Trophoblast cell (in vitro differentiated cells and primary cell): ENCODE results near the gene OR13J1.
"Not testable (repeated sequence)": the region's sequence is repeated elsewhere in the genome, so short reads cannot be mapped to it uniquely, and the experiment has no call there.

Experiments used
- DNase-seq, 2 donors: peaks; one replicate each; pipeline ENCODE4 v3.0.0-alpha.2; 2016
- H2AFZ ChIP-seq: 2 replicates; pipeline ENCODE4 v1.6.1; 2013; ENCODE audit warnings: low read length, moderate library complexity, mild to moderate bottlenecking; ENCODE audit not compliant: insufficient read depth, poor library complexity
- H2AK5ac ChIP-seq: 2 replicates; pipeline ENCODE4 v1.6.1; 2013; ENCODE audit warnings: mild to moderate bottlenecking, low read length
- H2BK120ac ChIP-seq: 2 replicates; pipeline ENCODE4 v1.6.1; 2013; ENCODE audit warnings: low read length, mild to moderate bottlenecking, moderate library complexity; ENCODE audit not compliant: insufficient read depth, poor library complexity
- H2BK12ac ChIP-seq: 2 replicates; pipeline ENCODE4 v1.6.1; 2013; ENCODE audit warnings: mild to moderate bottlenecking, low read length, moderate library complexity
- H2BK5ac ChIP-seq: 2 replicates; pipeline ENCODE4 v1.6.1; 2013; ENCODE audit warnings: low read length, low read depth, moderate library complexity, mild to moderate bottlenecking; ENCODE audit not compliant: poor library complexity
- H3K14ac ChIP-seq: 2 replicates; pipeline ENCODE4 v1.6.1; 2013; ENCODE audit warnings: mild to moderate bottlenecking, low read length
- H3K18ac ChIP-seq: 2 replicates; pipeline ENCODE4 v1.6.1; 2013; ENCODE audit warnings: mild to moderate bottlenecking, low read length
- H3K23ac ChIP-seq: 2 replicates; pipeline ENCODE4 v1.6.1; 2013; ENCODE audit warnings: low read length
- H3K27ac ChIP-seq: 2 replicates; pipeline ENCODE4 v1.5.1; 2013; ENCODE audit warnings: low read depth, mild to moderate bottlenecking, inconsistent platforms, low read length, moderate library complexity
- H3K27me3 ChIP-seq: 2 replicates; pipeline ENCODE4 v1.6.1; 2013; ENCODE audit warnings: inconsistent platforms, mild to moderate bottlenecking, low read length, moderate library complexity; ENCODE audit not compliant: insufficient read depth
- H3K36me3 ChIP-seq, 2 experiments: 1 replicate in 1 of 2; 2 replicates in 1 of 2; pipeline ENCODE4 v1.6.1; 2013; ENCODE audit warnings: low read length in 2 of 2, mild to moderate bottlenecking in 2 of 2, moderate library complexity in 1 of 2; ENCODE audit not compliant: insufficient read depth in 2 of 2, control insufficient read depth in 1 of 2
- H3K4ac ChIP-seq: 2 replicates; pipeline ENCODE4 v1.6.1; 2013; ENCODE audit warnings: low read depth, mild to moderate bottlenecking, low read length, moderate library complexity
- H3K4me1 ChIP-seq, 2 experiments: 1 replicate in 1 of 2; 2 replicates in 1 of 2; pipeline ENCODE4 v1.6.1; 2013; ENCODE audit warnings: low read length in 2 of 2, mild to moderate bottlenecking in 2 of 2, moderate library complexity in 1 of 2; ENCODE audit not compliant: insufficient read depth in 2 of 2, control insufficient read depth in 1 of 2
- H3K4me2 ChIP-seq: 2 replicates; pipeline ENCODE4 v1.6.1; 2013; ENCODE audit warnings: inconsistent platforms, mild to moderate bottlenecking, low read length, moderate library complexity
- H3K4me3 ChIP-seq: 2 replicates; pipeline ENCODE4 v1.5.1; 2013; ENCODE audit warnings: mild to moderate bottlenecking, low read depth, low read length, inconsistent platforms
- H3K79me1 ChIP-seq: one replicate; pipeline ENCODE4 v1.6.1; 2013; ENCODE audit warnings: low read length
- H3K79me2 ChIP-seq: 2 replicates; pipeline ENCODE4 v1.6.1; 2013; ENCODE audit warnings: low read length, mild to moderate bottlenecking; ENCODE audit not compliant: control insufficient read depth, insufficient read depth, poor library complexity
- H3K9ac ChIP-seq: 2 replicates; pipeline ENCODE4 v1.6.1; 2013; ENCODE audit warnings: mild to moderate bottlenecking, low read length
- H3K9me3 ChIP-seq: 2 replicates; pipeline ENCODE4 v1.6.1; 2013; ENCODE audit warnings: low read depth, mild to moderate bottlenecking, control low read depth, inconsistent platforms, low read length; ENCODE audit not compliant: insufficient read depth
- H4K12ac ChIP-seq: 2 replicates; pipeline ENCODE4 v1.6.1; 2013; ENCODE audit warnings: low read depth, mild to moderate bottlenecking, low read length, moderate library complexity
- H4K8ac ChIP-seq: 2 replicates; pipeline ENCODE4 v1.6.1; 2013; ENCODE audit warnings: low read depth, mild to moderate bottlenecking, low read length, moderate library complexity
- H4K91ac ChIP-seq: one replicate; pipeline ENCODE4 v1.6.1; 2013; ENCODE audit warnings: low read depth, mild to moderate bottlenecking, low read length, moderate library complexity
- WGBS: extraction: QIAGEN DNeasy Blood & Tissue Kit; methylation state at CpG from one replicate; pipeline ENCODE4 v1.1.7; 2013; ENCODE audit warnings: missing lambda C conversion rate; ENCODE audit not compliant: insufficient read length, insufficient coverage; ENCODE audit errors: extremely low coverage; 5-methylcytosine and 5-hydroxymethylcytosine counted together

The OR13J1 gene

DNA sequence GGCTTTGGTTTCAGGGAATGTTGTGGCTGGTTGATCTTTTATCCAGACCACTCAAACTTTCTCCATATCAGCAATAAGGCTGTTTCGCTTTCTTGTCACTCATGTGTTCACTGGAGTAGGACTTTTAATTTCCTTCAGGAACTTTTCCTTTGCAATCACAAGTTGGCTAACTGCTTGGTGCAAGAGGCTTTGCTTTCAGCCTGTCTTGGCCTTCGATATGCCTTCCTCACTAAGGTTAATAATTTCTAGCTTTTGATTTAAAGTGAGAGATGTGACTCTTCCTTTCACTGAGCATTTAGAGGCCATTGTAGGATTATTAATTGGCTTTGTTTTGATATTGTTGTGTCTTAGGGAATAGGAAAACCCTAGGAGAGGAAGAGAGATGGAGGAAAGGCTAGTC is 28.8 kb upstream of the OR13J1 start:
- Histone ChIP-seq H3K9ac (no peak overlapping the region), H3K79me2 (no peaks in the 10 kb centered on the region), H4K8ac (no peak overlapping the region), H4K91ac (no peak overlapping the region), H2BK12ac (no peak overlapping the region), H3K9me3 (no peaks in the 10 kb centered on the region), H3K4me2 (no peak overlapping the region), H3K4me1 (no peaks in the 10 kb centered on the region), H3K14ac (no peak overlapping the region), H3K36me3 (no peaks in the 10 kb centered on the region), H4K12ac (no peak overlapping the region), H2BK120ac (no peak overlapping the region), H3K23ac (no peak overlapping the region), H3K79me1 (no peaks in the 10 kb centered on the region), H3K4me3 (no peak overlapping the region), H2AFZ (no peak overlapping the region), H3K27me3 (no peaks in the 10 kb centered on the region), H3K27ac (no peak overlapping the region), H2BK5ac (no peak overlapping the region), H3K18ac (no peak overlapping the region), H3K4ac (no peak overlapping the region), H2AK5ac (no peak overlapping the region)
- no peak for DNase-seq
- WGBS, result no CpG with 5 or more reads among the region's 2 CpGs

DNA sequence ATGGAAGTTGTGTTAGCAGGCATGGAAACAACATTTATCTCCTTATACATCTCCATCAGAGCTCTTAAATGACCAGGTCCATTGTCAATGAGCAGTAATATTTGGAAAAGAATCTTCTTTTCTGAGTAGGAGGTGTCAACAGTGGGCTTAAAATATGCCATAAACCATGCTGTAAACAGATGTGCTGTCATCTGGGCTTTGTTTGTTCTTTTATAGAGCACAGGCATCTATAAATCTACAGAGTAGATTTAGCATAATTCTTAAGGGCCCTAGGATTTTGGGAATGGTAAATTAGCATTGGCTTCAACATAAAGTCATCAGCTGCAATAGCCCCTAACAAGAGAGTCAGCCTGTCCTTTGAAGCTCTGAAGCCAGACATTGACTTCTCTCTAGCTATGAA is 28.1 kb upstream of the OR13J1 start:
- Histone ChIP-seq H3K36me3 (no peaks in the 10 kb centered on the region), H3K27ac (no peak overlapping the region), H3K4me3 (no peak overlapping the region), H3K79me2 (no peaks in the 10 kb centered on the region), H3K79me1 (no peaks in the 10 kb centered on the region), H2AK5ac (no peak overlapping the region), H3K9me3 (no peaks in the 10 kb centered on the region), H3K27me3 (no peaks in the 10 kb centered on the region), H2BK120ac (no peak overlapping the region), H4K8ac (no peak overlapping the region), H3K23ac (no peak overlapping the region), H2AFZ (no peak overlapping the region), H3K4ac (no peak overlapping the region), H3K9ac (no peak overlapping the region), H3K18ac (no peak overlapping the region), H2BK5ac (no peak overlapping the region), H4K91ac (no peak overlapping the region), H4K12ac (no peak overlapping the region), H2BK12ac (no peak overlapping the region), H3K4me2 (no peak overlapping the region), H3K4me1 (no peaks in the 10 kb centered on the region), H3K14ac (no peak overlapping the region)
- DNase-seq, result no peak

- H3K4me1 ChIP-seq, result not testable (repeated sequence)
- WGBS, result no CpG with 5 or more reads among the region's 7 CpGs
Measured at GRCh38 chr9:35897376-35898099, 27.3 kb upstream of the OR13J1 start.

DNA sequence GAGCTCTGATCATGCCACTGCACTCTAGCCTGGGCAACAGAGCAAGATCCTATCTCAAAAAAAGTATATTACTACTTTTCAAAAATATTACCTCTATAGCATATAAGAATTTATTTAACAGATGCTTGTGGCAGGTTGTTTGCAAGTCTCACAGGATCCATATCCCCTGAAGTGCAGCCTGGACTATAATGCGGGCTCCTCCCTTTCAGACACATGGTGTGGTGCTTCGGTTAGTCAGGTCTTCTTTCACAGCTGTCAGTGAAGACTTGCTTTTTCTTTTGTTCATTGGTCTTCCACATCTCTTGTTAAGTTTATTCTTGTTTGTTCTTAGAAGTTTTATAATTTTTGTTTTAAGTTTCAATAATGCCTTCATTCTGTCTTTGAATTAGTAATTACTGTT is 26.4 kb upstream of the OR13J1 start:
- no peaks in the 10 kb centered on the region for H3K79me2 ChIP-seq

More at GRCh38 chr9:35897376-35898099, 27.3 kb upstream of the OR13J1 start:
- not testable (repeated sequence) for H2BK5ac ChIP-seq, H3K27me3 ChIP-seq, H3K14ac ChIP-seq, H3K79me2 ChIP-seq, H2AFZ ChIP-seq, H3K23ac ChIP-seq, H3K4ac ChIP-seq, H3K79me1 ChIP-seq, H3K27ac ChIP-seq, H3K4me3 ChIP-seq, H4K12ac ChIP-seq, H3K9me3 ChIP-seq, DNase-seq, H3K9ac ChIP-seq, H2BK12ac ChIP-seq, H3K4me2 ChIP-seq, H2AK5ac ChIP-seq, H2BK120ac ChIP-seq, H4K8ac ChIP-seq, H3K18ac ChIP-seq, H3K36me3 ChIP-seq, H4K91ac ChIP-seq

More for the DNA sequence above, 26.4 kb upstream of the OR13J1 start:
- Histone ChIP-seq H2AFZ (no peak overlapping the region), H3K4me1 (no peaks in the 10 kb centered on the region), H3K27ac (no peak overlapping the region), H3K36me3 (no peaks in the 10 kb centered on the region), H4K12ac (no peak overlapping the region), H2BK120ac (no peak overlapping the region), H4K8ac (no peak overlapping the region), H3K9me3 (no peaks in the 10 kb centered on the region), H3K27me3 (no peaks in the 10 kb centered on the region), H2AK5ac (no peak overlapping the region), H3K23ac (no peak overlapping the region), H2BK12ac (no peak overlapping the region), H3K79me1 (no peaks in the 10 kb centered on the region), H3K14ac (no peak overlapping the region), H3K4me3 (no peak overlapping the region), H2BK5ac (no peak overlapping the region), H3K4me2 (no peak overlapping the region), H3K18ac (no peak overlapping the region), H4K91ac (no peak overlapping the region), H3K9ac (no peak overlapping the region), H3K4ac (no peak overlapping the region)
- no peak for DNase-seq
- no CpG with 5 or more reads among the region's 2 CpGs for WGBS
